Stimulated activated effector memory CD8-positive, alpha-beta T cell treated with anti-CD3 and anti-CD28 coated beads, Interleukin-12 subunit alpha, Interleukin-12 subunit beta, amount 100 ng/mL, for 72 hours (primary cell): ENCODE measurements around the gene KLHL4.
"Not testable (repeated sequence)": the region's sequence is repeated elsewhere in the genome, so short reads cannot be mapped to it uniquely, and the experiment has no call there.

ENCODE experiments used
- ATAC-seq: fragments of 150-1000 bp; cut with Tn5 transposase; 2 replicates; pipeline ENCODE4 v1.10.0; 2021
- DNase-seq, 2 donors: peaks; one replicate each; pipeline ENCODE4 v3.0.0; 2021 to 2022; ENCODE audit warnings: low spot score in 2 of 2
- H3K27ac Mint-ChIP-seq: one replicate; pipeline ENCODE4 v1.8.0; 2022; ENCODE audit warnings: mild to moderate bottlenecking, mixed read lengths
- H3K36me3 Mint-ChIP-seq: one replicate; pipeline ENCODE4 v1.8.0; 2022; ENCODE audit warnings: mild to moderate bottlenecking, mixed read lengths
- H3K4me1 Mint-ChIP-seq: one replicate; pipeline ENCODE4 v1.8.0; 2022; ENCODE audit warnings: mixed read lengths
- H3K4me3 Mint-ChIP-seq: one replicate; pipeline ENCODE4 v1.8.0; 2022; ENCODE audit warnings: mild to moderate bottlenecking, mixed read lengths
- H3K9me3 Mint-ChIP-seq: one replicate; pipeline ENCODE4 v1.8.0; 2022; ENCODE audit warnings: mixed read lengths

Gene KLHL4, protein sequence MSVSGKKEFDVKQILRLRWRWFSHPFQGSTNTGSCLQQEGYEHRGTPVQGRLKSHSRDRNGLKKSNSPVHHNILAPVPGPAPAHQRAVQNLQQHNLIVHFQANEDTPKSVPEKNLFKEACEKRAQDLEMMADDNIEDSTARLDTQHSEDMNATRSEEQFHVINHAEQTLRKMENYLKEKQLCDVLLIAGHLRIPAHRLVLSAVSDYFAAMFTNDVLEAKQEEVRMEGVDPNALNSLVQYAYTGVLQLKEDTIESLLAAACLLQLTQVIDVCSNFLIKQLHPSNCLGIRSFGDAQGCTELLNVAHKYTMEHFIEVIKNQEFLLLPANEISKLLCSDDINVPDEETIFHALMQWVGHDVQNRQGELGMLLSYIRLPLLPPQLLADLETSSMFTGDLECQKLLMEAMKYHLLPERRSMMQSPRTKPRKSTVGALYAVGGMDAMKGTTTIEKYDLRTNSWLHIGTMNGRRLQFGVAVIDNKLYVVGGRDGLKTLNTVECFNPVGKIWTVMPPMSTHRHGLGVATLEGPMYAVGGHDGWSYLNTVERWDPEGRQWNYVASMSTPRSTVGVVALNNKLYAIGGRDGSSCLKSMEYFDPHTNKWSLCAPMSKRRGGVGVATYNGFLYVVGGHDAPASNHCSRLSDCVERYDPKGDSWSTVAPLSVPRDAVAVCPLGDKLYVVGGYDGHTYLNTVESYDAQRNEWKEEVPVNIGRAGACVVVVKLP

DNA sequence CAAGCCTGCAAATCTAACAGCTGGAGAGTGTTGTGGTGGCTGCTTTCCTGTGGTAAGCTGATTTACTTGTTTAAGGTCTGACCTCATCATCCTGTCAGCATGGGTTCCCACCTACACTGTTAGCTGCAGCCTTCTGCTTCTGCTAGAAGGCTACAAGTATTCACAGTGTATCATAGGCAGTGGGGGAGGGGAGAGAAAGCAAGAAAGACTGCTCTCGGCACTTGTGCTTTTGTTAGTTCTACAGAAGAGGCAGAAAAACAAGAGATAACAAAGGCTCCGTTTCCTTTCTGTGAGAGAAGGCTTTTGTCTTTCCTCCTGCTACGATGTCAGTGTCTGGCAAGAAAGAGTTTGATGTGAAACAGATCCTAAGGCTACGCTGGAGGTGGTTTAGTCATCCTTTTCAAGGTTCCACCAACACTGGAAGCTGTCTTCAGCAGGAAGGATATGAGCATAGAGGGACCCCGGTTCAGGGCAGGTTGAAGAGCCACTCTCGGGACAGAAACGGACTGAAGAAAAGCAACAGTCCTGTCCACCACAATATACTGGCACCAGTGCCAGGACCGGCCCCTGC lies at the start of gene KLHL4:
TSS of gene KLHL4 (plus strand) at position 232 of the 571 bp plus-strand sequence. CDS start at position 324, 92 bp downstream.
- Mint-ChIP-seq H3K36me3 (no peaks in the 10 kb centered on the region), H3K4me1 (no peaks in the 10 kb centered on the region), H3K9me3 (no peaks in the 10 kb centered on the region), H3K4me3 (no peak within 1 kb of the TSS), H3K27ac (no peak within 1 kb of the TSS)
- ATAC-seq = no peak
- DNase-seq = no peak

DNA sequence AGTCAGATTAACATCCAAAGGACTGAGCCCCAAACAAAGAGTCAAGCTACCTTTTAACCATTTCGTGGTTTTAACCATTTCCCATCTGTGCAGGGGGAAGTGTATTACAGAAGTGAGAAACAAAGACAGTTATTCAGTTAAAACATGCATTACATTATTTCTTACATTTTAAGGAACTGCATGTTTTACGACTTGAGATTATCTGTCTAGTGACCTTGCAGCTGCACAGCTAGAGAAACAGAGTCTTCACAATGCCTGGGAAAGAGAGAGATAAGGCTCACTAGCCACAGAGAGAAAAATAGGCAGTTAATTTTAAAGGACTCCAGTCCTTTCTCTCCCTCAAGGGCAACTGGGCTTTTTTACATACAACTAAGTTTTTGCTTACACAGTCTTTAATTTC lies 48.7 kb upstream of the KLHL4 start:
- H3K4me3 Mint-ChIP-seq = no peak overlapping the region
- no peak for ATAC-seq
- H3K9me3 Mint-ChIP-seq = peaks cover 7% of the 10 kb centered on the region

DNA sequence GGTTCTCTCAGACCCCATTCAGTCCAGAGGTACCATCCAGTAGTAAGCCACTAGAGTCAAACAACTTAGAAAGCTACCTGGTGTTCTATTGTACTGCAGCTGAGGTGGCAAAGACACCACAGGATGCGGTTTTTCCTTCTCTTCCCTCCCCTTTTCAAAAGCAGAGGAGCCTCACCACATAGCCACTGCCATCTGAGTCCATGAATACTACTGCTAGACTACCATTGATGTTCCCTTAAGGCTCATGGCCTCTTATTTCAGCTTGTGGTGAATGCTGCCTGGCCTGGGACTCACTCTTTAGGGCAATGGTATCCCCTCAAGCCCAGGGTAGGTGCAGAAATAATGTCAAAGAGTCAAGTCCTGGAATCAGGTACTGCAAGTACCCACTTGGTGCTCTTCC lies 41.8 kb upstream of the KLHL4 start:
- no peaks in the 10 kb centered on the region for H3K4me1 Mint-ChIP-seq
- DNase-seq = no peak
- no peak overlapping the region for H3K4me3 Mint-ChIP-seq
- no peak overlapping the region for H3K27ac Mint-ChIP-seq
- no peak for ATAC-seq
- H3K9me3 Mint-ChIP-seq = peaks cover 9% of the 10 kb centered on the region
- no peaks in the 10 kb centered on the region for H3K36me3 Mint-ChIP-seq

More for the DNA sequence above, 48.7 kb upstream of the KLHL4 start:
- H3K36me3 Mint-ChIP-seq = no peaks in the 10 kb centered on the region
- H3K4me1 Mint-ChIP-seq = no peaks in the 10 kb centered on the region
- H3K27ac Mint-ChIP-seq = no peak overlapping the region
- no peak for DNase-seq

DNA sequence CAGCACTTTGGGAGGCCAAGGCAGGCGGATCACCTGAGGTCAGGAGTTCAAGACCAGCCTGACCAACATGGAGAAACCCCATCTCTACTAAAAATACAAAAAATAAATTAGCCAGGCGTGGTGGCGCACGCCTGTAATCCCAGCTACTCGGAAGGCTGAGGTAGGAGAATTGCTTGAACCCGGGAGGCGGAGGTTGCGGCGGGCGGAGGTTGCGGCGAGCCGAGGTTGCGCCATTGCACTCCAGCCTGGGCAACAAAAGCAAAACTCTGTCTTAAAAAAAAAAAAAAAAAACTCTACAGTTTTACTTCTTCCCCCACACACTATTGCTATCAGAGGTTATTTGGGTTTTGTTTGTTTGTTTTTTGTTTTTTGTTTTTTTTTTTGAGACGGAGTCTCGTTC lies 38.9 kb upstream of the KLHL4 start:
- DNase-seq, H3K27ac Mint-ChIP-seq, H3K4me1 Mint-ChIP-seq, H3K4me3 Mint-ChIP-seq, H3K36me3 Mint-ChIP-seq, ATAC-seq: not testable (repeated sequence)
- peaks cover 17% of the 10 kb centered on the region for H3K9me3 Mint-ChIP-seq

DNA sequence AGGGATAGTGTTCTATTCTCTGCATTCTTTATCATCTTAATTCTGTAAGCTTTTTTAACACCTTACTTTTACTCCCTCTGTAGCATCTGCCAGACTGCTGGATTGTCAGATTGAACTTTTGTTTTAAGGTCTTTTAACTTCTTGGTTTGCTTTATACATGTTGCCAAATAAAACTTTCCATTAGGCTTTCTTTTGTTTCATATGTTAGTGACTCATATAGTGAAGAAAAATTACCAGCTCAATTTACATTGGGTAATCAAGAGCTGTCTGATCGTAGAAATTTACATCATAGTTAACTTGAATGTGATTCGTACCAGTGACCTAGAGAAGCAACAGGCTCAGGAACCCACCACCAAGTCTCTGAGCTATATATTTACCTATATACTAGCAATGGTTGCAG lies 28.5 kb upstream of the KLHL4 start:
- Mint-ChIP-seq H3K4me3 (no peak overlapping the region), H3K9me3 (no peaks in the 10 kb centered on the region), H3K27ac (no peak overlapping the region), H3K36me3 (no peaks in the 10 kb centered on the region), H3K4me1 (no peaks in the 10 kb centered on the region)
- DNase-seq = no peak
- no peak for ATAC-seq

DNA sequence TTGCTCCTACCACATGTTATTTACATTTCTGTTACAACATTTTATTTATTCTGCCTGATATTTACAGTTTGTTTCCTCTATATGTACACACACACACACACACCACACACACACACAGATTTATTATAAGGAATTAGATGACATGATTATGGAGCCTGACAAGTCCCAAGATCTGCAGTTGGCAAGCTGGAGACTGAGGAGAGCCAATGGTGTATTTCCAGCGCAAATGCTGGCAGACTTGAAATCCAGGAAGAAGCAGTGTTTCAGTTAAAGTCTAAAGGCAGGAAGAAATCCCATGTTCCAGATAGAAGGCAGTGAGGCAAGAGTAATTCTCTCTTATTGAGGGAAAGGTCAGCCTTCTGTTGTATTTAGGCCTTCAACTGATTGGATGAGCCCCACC lies 1.8 kb upstream of the KLHL4 start:
- Mint-ChIP-seq H3K4me3 (no peak overlapping the region), H3K36me3 (no peaks in the 10 kb centered on the region), H3K27ac (no peak overlapping the region), H3K9me3 (no peaks in the 10 kb centered on the region), H3K4me1 (no peaks in the 10 kb centered on the region)
- ATAC-seq (no peak), DNase-seq (no peak)

DNA sequence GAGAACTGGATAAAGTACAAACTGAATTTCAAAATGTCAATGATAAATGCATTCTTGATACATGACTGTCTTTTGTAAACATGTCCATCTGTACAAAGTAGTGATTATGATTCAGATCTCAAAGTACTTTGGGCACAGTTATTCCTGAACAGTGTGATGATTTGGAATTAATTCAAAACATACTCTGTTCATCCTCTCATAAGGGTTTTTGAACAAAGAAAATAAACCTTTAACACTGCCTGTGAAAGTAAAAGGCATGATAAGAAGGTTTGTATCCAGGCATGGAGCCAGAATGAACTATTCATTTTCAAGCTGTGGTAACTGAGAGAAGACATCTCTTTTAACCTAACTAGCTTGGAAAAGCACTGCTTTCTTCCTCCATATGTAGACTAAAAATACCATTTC lies 883 bp upstream of the KLHL4 start:
- Mint-ChIP-seq H3K36me3 (no peaks in the 10 kb centered on the region), H3K27ac (no peak overlapping the region), H3K4me3 (no peak overlapping the region), H3K4me1 (no peaks in the 10 kb centered on the region), H3K9me3 (no peaks in the 10 kb centered on the region)
- ATAC-seq = no peak
- no peak for DNase-seq

DNA sequence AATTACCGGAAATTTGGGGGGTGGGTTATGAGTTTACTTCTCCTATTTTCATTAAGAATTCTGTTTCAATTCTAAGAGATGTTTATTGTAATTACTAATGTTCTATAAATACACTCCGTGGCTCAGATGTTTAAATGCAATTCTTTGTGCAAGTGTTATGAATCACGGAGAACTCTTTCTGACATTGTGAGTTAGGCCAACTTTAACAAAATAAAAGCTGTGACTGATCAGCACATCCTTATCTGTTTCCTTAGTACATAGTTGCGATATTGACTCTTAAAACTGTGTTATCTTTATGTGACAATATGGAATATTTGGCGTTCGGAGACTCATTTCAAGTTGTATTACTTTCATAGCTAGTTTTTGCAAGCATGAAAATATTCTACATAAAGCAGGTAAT lies 902 bp downstream of the KLHL4 start:
- ATAC-seq (no peak), DNase-seq (no peak)
- Mint-ChIP-seq H3K27ac (no peak overlapping the region), H3K36me3 (no peaks in the 10 kb centered on the region), H3K9me3 (no peaks in the 10 kb centered on the region), H3K4me1 (no peaks in the 10 kb centered on the region), H3K4me3 (no peak overlapping the region)

DNA sequence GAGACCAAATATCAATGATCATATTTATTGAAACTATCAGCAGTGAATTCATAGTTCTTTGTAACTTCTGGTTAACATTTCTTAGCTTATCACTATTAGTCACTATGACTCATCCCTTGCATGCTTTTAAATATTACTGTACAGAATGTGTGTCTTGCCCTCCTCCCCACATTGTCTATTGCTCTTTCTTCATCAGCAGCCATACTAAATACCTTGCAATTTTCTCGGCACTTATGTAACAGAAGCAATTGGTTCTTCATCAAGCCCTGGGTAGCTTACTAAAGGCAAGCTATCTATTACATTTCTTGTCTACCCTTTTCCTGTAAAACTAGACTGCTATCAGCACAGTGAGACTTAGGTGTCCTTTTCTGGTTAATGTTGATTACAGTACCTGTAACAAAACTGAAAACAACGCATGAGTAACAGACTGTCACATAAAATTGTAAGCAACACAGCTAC lies 8.2 kb downstream of the KLHL4 start:
- Mint-ChIP-seq H3K27ac (no peak overlapping the region), H3K36me3 (no peaks in the 10 kb centered on the region), H3K4me3 (no peak overlapping the region), H3K9me3 (no peaks in the 10 kb centered on the region), H3K4me1 (no peaks in the 10 kb centered on the region)
- DNase-seq (no peak), ATAC-seq (no peak)

DNA sequence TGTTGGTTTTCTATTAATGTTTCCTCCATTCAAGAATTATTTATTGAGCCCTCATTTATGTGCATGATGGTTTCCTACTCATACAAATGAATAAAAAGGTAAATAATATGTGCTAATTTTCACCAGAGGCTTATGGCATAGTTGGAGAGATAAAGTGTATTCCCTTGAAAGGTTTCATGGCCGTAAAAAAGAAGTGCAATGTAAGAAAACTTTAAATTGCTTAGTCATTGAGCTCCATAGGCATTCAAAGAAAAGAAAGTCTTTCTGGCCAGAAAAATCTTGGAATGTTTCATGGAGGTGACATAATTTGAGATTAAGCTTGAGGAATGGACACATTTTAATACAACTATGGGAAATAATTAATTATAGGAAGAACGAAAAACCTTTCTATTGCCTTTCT lies 8.7 kb downstream of the KLHL4 start:
- ATAC-seq (no peak), DNase-seq (no peak)
- H3K27ac Mint-ChIP-seq = no peak overlapping the region
- no peaks in the 10 kb centered on the region for H3K36me3 Mint-ChIP-seq
- H3K9me3 Mint-ChIP-seq = no peaks in the 10 kb centered on the region
- H3K4me3 Mint-ChIP-seq = no peak overlapping the region
- H3K4me1 Mint-ChIP-seq = no peaks in the 10 kb centered on the region

DNA sequence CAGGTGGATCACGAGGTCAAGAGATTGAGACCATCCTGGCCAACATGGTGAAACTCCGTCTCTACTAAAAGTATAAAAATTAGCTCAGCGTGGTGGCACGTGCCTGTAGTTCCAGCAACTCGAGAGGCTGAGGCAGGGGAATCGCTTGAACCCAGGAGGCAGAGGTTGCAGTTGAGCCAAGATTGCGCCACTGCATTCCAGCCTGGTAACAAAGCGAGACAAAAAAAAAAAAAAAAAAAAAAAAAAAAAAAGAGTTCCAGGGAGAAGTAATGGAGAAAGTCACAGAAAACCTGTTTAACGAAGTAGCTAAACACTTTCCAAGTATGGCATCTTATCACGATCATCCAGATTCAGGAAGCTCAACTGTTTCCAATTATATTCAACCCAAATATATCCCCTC lies 10.9 kb downstream of the KLHL4 start:
- ATAC-seq = no peak
- Mint-ChIP-seq H3K4me1 (no peaks in the 10 kb centered on the region), H3K9me3 (no peaks in the 10 kb centered on the region)

DNA sequence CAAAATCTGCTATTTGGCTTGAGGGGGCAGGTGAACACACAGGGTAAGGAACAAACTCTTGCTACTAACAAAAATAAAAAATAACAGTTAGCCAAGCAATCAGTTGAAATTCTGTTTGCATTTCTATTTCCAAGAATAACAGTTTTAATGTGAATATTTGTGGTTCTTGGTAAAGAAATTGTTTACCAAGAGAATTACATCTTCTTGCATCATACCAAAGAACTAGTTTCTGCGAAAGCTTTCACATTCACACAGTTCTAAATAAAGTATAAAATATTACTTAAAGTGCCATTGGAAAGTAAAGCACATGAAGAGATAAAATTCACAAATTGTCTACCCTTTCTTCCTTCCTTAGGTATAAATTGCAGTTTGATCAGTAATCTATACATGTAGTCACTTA lies 54.4 kb downstream of the KLHL4 start:
- Mint-ChIP-seq H3K27ac (no peak overlapping the region), H3K4me1 (no peaks in the 10 kb centered on the region), H3K9me3 (no peaks in the 10 kb centered on the region), H3K4me3 (no peak overlapping the region), H3K36me3 (no peaks in the 10 kb centered on the region)
- DNase-seq (no peak), ATAC-seq (no peak)

More for the DNA sequence above, 10.9 kb downstream of the KLHL4 start:
- no peak overlapping the region for H3K27ac Mint-ChIP-seq
- DNase-seq = no peak
- no peaks in the 10 kb centered on the region for H3K36me3 Mint-ChIP-seq
- H3K4me3 Mint-ChIP-seq = no peak overlapping the region

DNA sequence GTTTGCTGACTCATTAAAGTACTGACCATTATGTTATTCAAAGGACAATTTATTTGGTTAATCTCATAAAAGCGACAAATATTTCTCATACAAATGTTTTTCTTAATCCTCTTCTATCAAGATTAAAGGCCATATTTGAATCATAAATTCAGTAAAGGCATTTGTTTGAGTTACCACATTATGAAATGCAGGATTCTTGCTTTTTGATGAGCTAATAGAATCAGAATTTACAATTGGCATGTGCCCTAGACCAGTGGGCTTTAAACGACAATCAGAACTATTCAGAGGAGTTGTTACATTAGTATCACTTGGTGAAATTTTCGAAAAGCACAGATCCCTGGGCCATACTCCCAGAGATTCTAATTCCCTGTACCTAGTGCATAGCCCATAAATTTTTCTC lies 55.3 kb downstream of the KLHL4 start:
- ATAC-seq = no peak
- H3K27ac Mint-ChIP-seq = no peak overlapping the region
- no peak overlapping the region for H3K4me3 Mint-ChIP-seq
- DNase-seq = no peak
- H3K9me3 Mint-ChIP-seq = no peaks in the 10 kb centered on the region
- H3K4me1 Mint-ChIP-seq = no peaks in the 10 kb centered on the region
- no peaks in the 10 kb centered on the region for H3K36me3 Mint-ChIP-seq

DNA sequence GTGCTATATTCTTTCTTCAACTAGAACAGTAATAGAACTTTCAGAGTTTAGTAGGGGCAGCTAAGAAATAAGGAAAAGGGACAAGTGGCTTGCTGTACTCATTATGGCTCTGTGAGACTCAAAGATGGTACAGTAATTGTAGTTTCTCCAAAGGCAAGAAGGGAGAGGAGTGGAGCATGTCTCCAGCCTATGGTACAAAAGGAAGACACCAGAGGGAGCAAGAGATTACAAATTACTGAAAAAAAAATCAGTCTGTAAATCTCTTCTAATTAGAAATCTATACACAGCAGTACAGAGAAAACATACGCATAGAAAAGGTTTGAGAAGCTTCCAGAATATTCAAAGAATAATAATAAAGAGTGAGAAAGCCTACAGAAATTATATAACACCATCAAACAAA lies 61.4 kb downstream of the KLHL4 start:
- Mint-ChIP-seq H3K27ac (no peak overlapping the region), H3K4me1 (no peaks in the 10 kb centered on the region), H3K36me3 (no peaks in the 10 kb centered on the region), H3K4me3 (no peak overlapping the region), H3K9me3 (no peaks in the 10 kb centered on the region)
- ATAC-seq = no peak
- no peak for DNase-seq

DNA sequence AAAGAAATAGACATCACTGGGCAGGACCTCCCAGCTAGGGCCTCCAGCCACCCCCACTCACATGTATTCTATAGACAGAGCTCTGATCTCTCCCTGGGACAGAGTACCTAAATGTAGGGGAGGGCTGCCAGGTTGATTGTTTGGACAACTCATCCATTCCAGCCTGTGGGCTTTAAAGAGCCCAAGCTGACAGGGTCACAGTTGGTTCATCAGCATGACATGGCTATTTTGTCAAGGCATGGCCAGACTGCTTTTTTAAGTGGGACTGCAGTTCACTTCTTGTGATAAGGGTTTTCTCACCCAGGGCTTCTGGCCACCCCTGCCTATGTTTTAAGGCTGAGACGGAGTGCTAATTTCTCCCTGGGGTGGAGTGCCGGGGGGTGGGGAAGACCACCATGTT lies 63.3 kb downstream of the KLHL4 start:
- ATAC-seq = no peak
- H3K9me3 Mint-ChIP-seq = peaks cover 8% of the 10 kb centered on the region
- H3K27ac Mint-ChIP-seq = no peak overlapping the region
- no peaks in the 10 kb centered on the region for H3K36me3 Mint-ChIP-seq
- no peaks in the 10 kb centered on the region for H3K4me1 Mint-ChIP-seq
- no peak for DNase-seq
- H3K4me3 Mint-ChIP-seq = no peak overlapping the region

DNA sequence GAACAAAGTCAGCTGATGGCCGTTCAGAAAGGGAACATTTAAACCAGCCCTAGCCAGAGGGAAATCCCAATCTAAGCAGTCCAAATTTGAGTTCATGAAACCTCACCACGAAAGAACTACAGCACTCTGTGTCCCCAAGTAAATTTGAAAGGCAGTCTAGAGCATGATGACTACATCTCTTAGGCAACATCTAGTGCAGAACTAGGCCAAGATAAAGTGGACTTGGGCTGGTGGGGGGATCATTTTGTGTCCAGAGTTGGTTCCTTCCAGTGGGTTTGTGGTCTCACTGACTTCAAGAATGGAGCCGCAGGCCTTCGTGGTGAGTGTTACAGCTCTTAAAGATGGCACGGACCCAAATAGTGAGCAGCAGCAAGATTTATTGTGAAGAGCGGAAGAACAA lies 64.9 kb downstream of the KLHL4 start:
- Mint-ChIP-seq H3K36me3 (no peaks in the 10 kb centered on the region), H3K4me1 (no peaks in the 10 kb centered on the region), H3K9me3 (peaks cover 10% of the 10 kb centered on the region), H3K27ac (no peak overlapping the region), H3K4me3 (no peak overlapping the region)
- no peak for DNase-seq
- no peak for ATAC-seq
